MM.1S (cell line): ENCODE measurements around the gene AQR.

Source experiments
- DNase-seq: peaks from one replicate; pipeline ENCODE4 v3.0.0-alpha.2; 2015
- H2AFZ ChIP-seq: fragments of 300-600 bp; sonication (generic); 2 replicates; pipeline ENCODE4 v1.6.0; 2016; ENCODE audit warnings: antibody characterized with exemption, low read length
- H3F3A ChIP-seq: fragments of 300-600 bp; sonication (generic); 2 replicates; pipeline ENCODE4 v1.6.1; 2016; ENCODE audit warnings: mild to moderate bottlenecking, antibody characterized with exemption, low read length, moderate library complexity, mixed read lengths; ENCODE audit not compliant: insufficient read depth
- H3K27ac ChIP-seq: fragments of 300-600 bp; sonication (generic); 2 replicates; pipeline ENCODE4 v1.5.1; 2016; ENCODE audit warnings: mild to moderate bottlenecking, low read length
- H3K27me3 ChIP-seq: fragments of 300-600 bp; sonication (generic); replicated peaks from 2 replicates; pipeline ENCODE4 v1.6.0; 2016; ENCODE audit warnings: low read length; ENCODE audit not compliant: insufficient read depth
- H3K36me3 ChIP-seq: fragments of 300-600 bp; sonication (generic); replicated peaks from 2 replicates; pipeline ENCODE4 v1.6.1; 2016; ENCODE audit warnings: mild to moderate bottlenecking, low read length, mixed read lengths; ENCODE audit not compliant: insufficient read depth
- H3K4me1 ChIP-seq: fragments of 300-600 bp; sonication (generic); 2 replicates; pipeline ENCODE4 v1.6.1; 2016; ENCODE audit warnings: low read length, mixed read lengths
- H3K4me2 ChIP-seq: fragments of 300-600 bp; sonication (generic); 2 replicates; pipeline ENCODE4 v1.6.0; 2016; ENCODE audit warnings: low read depth, low read length
- H3K4me3 ChIP-seq: fragments of 300-600 bp; sonication (generic); 2 replicates; pipeline ENCODE4 v1.5.1; 2016; ENCODE audit warnings: low read length, mixed read lengths
- H3K79me2 ChIP-seq: fragments of 300-600 bp; sonication (generic); 2 replicates; pipeline ENCODE4 v1.6.1; 2016; ENCODE audit warnings: mixed run types, low read length, mixed read lengths
- H3K9ac ChIP-seq: fragments of 300-600 bp; sonication (generic); 2 replicates; pipeline ENCODE4 v1.6.1; 2016; ENCODE audit warnings: low read length, mixed read lengths
- H3K9me2 ChIP-seq: fragments of 300-600 bp; sonication (generic); replicated peaks from 2 replicates; pipeline ENCODE4 v1.6.1; 2016; ENCODE audit warnings: mild to moderate bottlenecking, low read length, mixed read lengths; ENCODE audit not compliant: insufficient read depth
- H3K9me3 ChIP-seq: fragments of 300-600 bp; sonication (generic); replicated peaks from 2 replicates; pipeline ENCODE4 v1.6.1; 2016; ENCODE audit warnings: mild to moderate bottlenecking, low read length, mixed read lengths; ENCODE audit not compliant: insufficient read depth
- H4K20me1 ChIP-seq: fragments of 300-600 bp; sonication (generic); 2 replicates; pipeline ENCODE4 v1.6.1; 2016; ENCODE audit warnings: mild to moderate bottlenecking, low read length, moderate library complexity, mixed read lengths; ENCODE audit not compliant: insufficient read depth
- CTCF ChIP-seq: fragments of 300-600 bp; sonication (generic); IDR thresholded peaks from 2 replicates; pipeline ENCODE4 v1.5.1; 2016; ENCODE audit warnings: antibody characterized with exemption, low read length, mixed read lengths
- EZH2 ChIP-seq: fragments of 300-600 bp; sonication (generic); optimal IDR thresholded peaks from 2 replicates; pipeline ENCODE3; 2017; ENCODE audit warnings: low read depth, mild to moderate bottlenecking, antibody characterized with exemption, low read length, mixed read lengths
- EZH2phosphoT487 ChIP-seq: fragments of 300-600 bp; sonication (generic); IDR thresholded peaks from 2 replicates; pipeline ENCODE4 v1.6.1; 2018; ENCODE audit warnings: antibody characterized with exemption, low read length

The AQR gene

GRCh38 chr15:34847598-34847997 lies 121.9 kb downstream of the AQR start:
- no peaks in the 10 kb centered on the region for H3K4me1 ChIP-seq
- H3K9me3 ChIP-seq = no peaks in the 10 kb centered on the region
- no peak overlapping the region for H3K4me3 ChIP-seq
- no peaks in the 10 kb centered on the region for H3F3A ChIP-seq
- no peaks in the 10 kb centered on the region for H3K9me2 ChIP-seq
- H4K20me1 ChIP-seq = no peaks in the 10 kb centered on the region
- H3K9ac ChIP-seq = no peak overlapping the region
- H3K27me3 ChIP-seq = no peaks in the 10 kb centered on the region
- DNase-seq = no peak
- no peak overlapping the region for H3K4me2 ChIP-seq
- TF ChIP-seq EZH2phosphoT487 = no peak
- TF ChIP-seq CTCF = no peak
- TF ChIP-seq EZH2 = no peak
- H3K27ac ChIP-seq = no peak overlapping the region
- no peak overlapping the region for H2AFZ ChIP-seq
- no peaks in the 10 kb centered on the region for H3K79me2 ChIP-seq
- H3K36me3 ChIP-seq = no peaks in the 10 kb centered on the region

DNA sequence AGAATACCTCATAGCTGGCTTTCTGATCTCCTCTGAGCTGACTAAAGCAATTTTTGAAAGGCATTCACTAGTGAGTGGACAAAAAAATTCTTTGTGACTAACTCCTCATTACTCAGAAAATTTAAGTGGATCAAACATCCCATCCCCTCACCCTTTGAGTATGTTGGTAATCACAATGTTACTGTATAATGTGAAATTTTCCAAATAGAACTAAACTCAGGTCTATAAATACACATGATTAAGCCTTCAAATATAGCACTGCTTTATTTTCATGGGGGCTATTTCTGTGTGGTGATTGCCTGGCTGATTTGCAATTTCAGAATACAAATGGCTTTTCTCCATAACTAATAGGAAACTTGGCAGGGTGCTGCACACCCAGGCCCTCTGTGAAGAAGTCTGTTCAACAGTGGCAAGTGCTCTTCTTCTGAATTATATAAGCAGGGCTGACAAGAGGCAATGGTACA lies 128.2 kb downstream of the AQR start:
- Histone ChIP-seq H3K4me2 (no peak overlapping the region), H3K27me3 (no peaks in the 10 kb centered on the region)

DNA sequence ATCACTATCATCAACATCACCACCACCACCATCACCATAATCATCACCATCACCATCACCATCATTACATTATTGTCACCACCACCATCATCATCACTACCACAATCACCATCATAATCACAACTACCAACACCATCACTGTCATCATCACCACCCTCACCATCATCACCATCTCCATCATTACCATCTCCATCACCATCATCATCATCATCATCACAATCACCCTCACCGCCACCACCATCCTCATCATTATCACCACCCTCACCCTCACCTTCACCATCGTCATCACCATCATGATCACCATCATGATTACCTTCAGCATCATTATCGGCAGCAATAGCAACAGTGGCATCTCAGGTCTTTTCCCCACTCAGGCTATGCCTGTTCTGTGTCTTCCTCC lies 131.3 kb downstream of the AQR start:
- no peaks in the 10 kb centered on the region for H3K9me2 ChIP-seq
- no peaks in the 10 kb centered on the region for H3K79me2 ChIP-seq
- H3K9me3 ChIP-seq = no peaks in the 10 kb centered on the region
- H3F3A ChIP-seq = no peaks in the 10 kb centered on the region
- TF ChIP-seq EZH2 (no peak), CTCF (no peak), EZH2phosphoT487 (no peak)
- H3K4me2 ChIP-seq = no peak overlapping the region
- no peak overlapping the region for H3K9ac ChIP-seq
- H3K27ac ChIP-seq = no peak overlapping the region
- no peaks in the 10 kb centered on the region for H3K27me3 ChIP-seq
- no peaks in the 10 kb centered on the region for H3K4me1 ChIP-seq
- H2AFZ ChIP-seq = no peak overlapping the region
- no peak overlapping the region for H3K4me3 ChIP-seq
- H3K36me3 ChIP-seq = no peaks in the 10 kb centered on the region
- no peak for DNase-seq
- no peaks in the 10 kb centered on the region for H4K20me1 ChIP-seq

More for the DNA sequence above, 128.2 kb downstream of the AQR start:
- no peak for DNase-seq
- H2AFZ ChIP-seq = no peak overlapping the region
- no peak for TF ChIP-seq EZH2phosphoT487
- no peak for TF ChIP-seq EZH2
- TF ChIP-seq CTCF = no peak
- no peaks in the 10 kb centered on the region for H3K36me3 ChIP-seq
- no peak overlapping the region for H3K27ac ChIP-seq
- no peaks in the 10 kb centered on the region for H3K9me2 ChIP-seq
- H3K4me3 ChIP-seq = no peak overlapping the region
- no peaks in the 10 kb centered on the region for H4K20me1 ChIP-seq
- no peaks in the 10 kb centered on the region for H3F3A ChIP-seq
- no peaks in the 10 kb centered on the region for H3K79me2 ChIP-seq
- H3K9ac ChIP-seq = no peak overlapping the region
- H3K9me3 ChIP-seq = no peaks in the 10 kb centered on the region
- H3K4me1 ChIP-seq = no peaks in the 10 kb centered on the region
